OCI-LY1 (cell line): ENCODE results near the gene MAPK12.

Source experiments
- EZH2 ChIP-seq: fragments of 200-600 bp; sonication (generic), shearing (Covaris generic); IDR thresholded peaks from 2 replicates; pipeline ENCODE4 v1.8.0; 2017; ENCODE audit warnings: borderline replicate concordance, mixed run types, mild to moderate bottlenecking, antibody characterized with exemption, low read length, moderate library complexity, mixed read lengths
- TF ChIP-seq, protein P1 (sequence below): fragments of 200-600 bp; sonication (generic), shearing (Covaris generic); IDR thresholded peaks from 2 replicates; pipeline ENCODE4 v1.5.1; 2017; ENCODE audit warnings: mild to moderate bottlenecking, antibody characterized with exemption, low read length, moderate library complexity, mixed read lengths

DNA sequence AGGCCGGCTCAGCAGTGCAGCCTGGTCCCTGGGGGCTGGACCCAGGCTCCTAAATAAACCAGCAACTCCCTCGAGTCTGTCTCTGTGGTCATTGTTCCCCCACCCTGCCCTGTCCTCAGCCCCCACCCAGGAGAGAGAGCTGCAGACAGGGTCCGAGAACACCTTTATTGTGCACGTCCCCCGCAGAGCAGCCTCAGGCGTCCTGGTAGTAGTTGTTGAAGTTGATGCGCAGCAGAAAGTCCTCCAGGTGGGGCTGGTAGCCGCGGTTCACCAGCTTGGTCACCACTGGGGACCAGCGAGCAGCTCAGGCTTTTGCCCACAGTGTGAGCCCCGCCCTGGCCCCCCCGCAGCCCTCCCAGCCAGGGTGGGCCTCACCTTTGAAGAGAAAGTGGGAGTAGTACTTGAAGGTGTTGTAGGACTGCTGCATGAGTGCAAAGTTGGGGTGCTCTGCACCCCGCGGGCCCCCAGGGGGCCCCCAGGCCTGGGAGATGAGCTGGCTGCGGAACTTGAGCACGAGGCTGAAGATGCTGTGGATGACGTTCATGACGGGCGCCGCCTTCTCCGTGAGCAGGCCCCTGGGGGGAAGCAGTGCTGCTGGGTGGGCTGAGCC is 43.8 kb downstream of the MAPK12 start:
- TF ChIP-seq, protein P1, sequence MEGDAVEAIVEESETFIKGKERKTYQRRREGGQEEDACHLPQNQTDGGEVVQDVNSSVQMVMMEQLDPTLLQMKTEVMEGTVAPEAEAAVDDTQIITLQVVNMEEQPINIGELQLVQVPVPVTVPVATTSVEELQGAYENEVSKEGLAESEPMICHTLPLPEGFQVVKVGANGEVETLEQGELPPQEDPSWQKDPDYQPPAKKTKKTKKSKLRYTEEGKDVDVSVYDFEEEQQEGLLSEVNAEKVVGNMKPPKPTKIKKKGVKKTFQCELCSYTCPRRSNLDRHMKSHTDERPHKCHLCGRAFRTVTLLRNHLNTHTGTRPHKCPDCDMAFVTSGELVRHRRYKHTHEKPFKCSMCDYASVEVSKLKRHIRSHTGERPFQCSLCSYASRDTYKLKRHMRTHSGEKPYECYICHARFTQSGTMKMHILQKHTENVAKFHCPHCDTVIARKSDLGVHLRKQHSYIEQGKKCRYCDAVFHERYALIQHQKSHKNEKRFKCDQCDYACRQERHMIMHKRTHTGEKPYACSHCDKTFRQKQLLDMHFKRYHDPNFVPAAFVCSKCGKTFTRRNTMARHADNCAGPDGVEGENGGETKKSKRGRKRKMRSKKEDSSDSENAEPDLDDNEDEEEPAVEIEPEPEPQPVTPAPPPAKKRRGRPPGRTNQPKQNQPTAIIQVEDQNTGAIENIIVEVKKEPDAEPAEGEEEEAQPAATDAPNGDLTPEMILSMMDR, result no peak
- no peak for TF ChIP-seq EZH2
